GM12865 (cell line): ENCODE results near the gene GRB10.

ENCODE experiments used
- DNase-seq: peaks from one replicate; pipeline ENCODE4 v3.0.0; 2010; ENCODE audit warnings: low read depth
- H3K4me3 ChIP-seq: 2 replicates; pipeline ENCODE4 v1.5.1; 2011; ENCODE audit warnings: mild to moderate bottlenecking, low read depth, low read length, control low read depth
- TF ChIP-seq, protein P1 (sequence below): IDR thresholded peaks from 2 replicates; pipeline ENCODE4 v1.5.1; 2011; ENCODE audit warnings: low read length, control low read depth, low read depth, inconsistent platforms; ENCODE audit not compliant: insufficient read depth; ENCODE audit errors: missing control alignments

The GRB10 gene

GRCh38 chr7:50618281-50618680 is 164.4 kb downstream of the GRB10 start:
- DNase-seq = no peak
- H3K4me3 ChIP-seq = no peak overlapping the region
- TF ChIP-seq, protein P1, sequence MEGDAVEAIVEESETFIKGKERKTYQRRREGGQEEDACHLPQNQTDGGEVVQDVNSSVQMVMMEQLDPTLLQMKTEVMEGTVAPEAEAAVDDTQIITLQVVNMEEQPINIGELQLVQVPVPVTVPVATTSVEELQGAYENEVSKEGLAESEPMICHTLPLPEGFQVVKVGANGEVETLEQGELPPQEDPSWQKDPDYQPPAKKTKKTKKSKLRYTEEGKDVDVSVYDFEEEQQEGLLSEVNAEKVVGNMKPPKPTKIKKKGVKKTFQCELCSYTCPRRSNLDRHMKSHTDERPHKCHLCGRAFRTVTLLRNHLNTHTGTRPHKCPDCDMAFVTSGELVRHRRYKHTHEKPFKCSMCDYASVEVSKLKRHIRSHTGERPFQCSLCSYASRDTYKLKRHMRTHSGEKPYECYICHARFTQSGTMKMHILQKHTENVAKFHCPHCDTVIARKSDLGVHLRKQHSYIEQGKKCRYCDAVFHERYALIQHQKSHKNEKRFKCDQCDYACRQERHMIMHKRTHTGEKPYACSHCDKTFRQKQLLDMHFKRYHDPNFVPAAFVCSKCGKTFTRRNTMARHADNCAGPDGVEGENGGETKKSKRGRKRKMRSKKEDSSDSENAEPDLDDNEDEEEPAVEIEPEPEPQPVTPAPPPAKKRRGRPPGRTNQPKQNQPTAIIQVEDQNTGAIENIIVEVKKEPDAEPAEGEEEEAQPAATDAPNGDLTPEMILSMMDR = no peak

DNA sequence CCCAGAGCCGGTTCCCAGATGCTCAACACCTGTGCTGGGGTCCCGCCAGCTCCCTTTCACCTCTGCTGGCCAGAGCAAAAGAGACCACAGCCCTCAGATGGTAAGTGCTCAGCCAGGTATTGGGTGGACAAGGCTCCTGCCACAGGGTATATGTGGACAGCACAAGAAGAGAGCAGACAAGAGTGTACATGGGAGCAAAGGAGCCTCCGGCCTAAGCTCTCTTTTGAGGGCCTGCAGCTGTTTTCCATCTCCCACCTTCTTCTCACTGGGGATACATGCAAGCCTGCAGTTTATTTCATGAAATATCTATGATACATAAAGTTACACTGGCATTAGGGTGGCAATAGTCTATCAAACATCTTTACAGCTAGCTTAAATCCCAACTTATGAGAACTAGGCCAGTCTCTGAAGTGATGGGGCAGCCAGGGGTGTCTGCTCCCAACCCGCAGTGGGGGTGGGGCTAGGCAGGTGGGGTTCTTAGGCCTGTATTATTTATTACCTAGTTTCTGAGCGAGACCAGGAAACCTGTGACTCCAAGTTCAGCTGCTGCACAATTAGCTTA is 167.1 kb downstream of the GRB10 start:
- DNase-seq = no peak
- H3K4me3 ChIP-seq = no peak overlapping the region
- TF ChIP-seq, protein P1 = no peak

DNA sequence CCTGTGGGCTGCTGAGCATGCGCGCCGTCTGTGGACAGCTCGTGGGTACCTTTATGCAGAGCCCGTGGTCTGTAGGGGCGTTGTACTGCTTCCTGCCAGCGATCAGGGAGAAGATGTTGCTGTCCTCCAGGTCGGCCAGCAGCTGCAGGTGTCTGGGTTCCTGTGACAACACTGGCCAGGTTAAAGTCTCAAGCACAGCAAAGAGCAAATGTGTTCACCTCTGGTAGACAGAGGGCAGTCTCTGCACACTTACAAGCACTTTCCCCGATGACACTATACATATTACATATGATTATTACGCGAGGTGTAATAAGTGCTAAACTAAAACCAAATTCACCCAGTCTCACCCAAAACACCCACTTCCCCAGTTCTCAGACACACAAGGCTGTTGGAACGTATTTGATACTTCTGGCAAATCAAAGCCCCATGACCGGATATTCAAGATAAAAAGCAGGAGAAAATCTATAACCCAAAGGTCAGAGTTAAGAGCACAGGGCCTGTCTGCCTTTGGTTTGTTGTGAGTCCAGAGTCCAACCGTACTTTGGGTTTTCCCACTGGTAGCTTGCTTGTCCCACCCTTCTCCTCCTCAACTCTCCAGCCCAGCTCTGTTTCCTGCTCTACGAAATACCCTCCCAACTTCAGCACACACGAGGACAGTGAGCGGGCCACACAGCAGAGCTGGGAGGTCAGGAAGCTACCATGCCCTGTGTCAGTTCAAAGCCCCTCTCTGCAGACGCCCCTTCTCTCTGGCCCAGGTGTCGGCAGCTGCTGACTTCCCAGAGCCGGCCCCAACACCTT is 167.8 kb downstream of the GRB10 start:
- no peak overlapping the region for H3K4me3 ChIP-seq
- TF ChIP-seq, protein P1 = peak; percentile 15
- DNase-seq = peak; percentile 21

GRCh38 chr7:50613473-50613872 is 169.2 kb downstream of the GRB10 start:
- H3K4me3 ChIP-seq = no peak overlapping the region
- TF ChIP-seq, protein P1 = no peak
- DNase-seq = no peak

DNA sequence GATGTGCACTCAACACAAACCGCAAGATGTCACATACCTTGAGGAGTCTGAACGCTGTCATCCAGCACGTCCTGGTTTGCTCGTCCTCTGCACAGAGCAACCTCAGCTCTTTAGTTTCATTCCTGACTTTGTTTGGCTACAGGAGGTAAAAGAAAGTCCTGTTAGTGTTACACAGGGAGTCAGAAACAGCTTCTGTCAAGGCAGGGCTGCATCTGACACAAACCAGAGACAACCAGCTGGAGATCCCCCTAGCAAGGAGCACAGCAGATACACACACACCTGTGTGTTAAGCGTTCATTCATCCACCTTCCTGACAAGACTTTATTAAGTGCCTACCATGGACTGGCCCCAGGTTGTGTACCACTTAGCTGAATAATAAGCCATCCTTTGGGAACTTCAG is 170.0 kb downstream of the GRB10 start:
- no peak overlapping the region for H3K4me3 ChIP-seq
- DNase-seq = no peak
- TF ChIP-seq, protein P1 = no peak

DNA sequence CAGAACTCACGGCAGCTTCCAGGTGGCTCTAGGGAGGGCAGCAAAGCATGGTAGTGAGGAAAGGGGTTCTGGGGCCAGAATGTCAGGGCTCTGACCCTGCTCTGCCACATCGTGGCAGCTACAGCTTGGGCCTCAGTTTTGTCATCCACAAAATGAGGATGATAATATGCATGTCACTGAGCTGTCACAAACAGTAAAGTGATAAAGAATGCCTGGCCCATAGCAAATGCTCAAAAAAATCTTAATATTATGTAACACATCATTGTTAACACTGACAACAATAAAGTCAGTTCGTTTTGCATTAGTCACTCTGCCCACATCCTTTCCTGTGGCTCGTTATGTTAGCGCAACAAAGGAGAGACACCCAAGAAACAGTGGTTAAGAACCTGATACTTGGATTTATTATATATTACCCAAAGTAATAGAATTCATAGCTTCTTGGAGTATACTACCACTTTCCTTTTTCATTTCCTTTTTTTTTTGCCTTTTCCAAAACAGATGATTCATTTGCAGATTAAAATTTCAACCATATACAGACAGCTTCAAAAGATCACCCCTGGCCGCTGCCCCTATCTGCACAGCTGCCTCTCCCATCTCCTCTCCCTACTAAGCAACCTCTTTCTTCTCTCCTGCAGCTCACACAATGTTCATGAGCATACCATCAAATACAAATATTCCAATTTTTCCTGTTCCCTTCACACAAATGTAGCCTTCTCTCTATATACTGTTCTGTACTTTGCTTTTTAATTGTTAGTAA is 172.0 kb downstream of the GRB10 start:
- no peak overlapping the region for H3K4me3 ChIP-seq
- TF ChIP-seq, protein P1 = no peak
- DNase-seq = no peak
